ENCODE results near the gene CDC20B.

The CDC20B gene

DNA sequence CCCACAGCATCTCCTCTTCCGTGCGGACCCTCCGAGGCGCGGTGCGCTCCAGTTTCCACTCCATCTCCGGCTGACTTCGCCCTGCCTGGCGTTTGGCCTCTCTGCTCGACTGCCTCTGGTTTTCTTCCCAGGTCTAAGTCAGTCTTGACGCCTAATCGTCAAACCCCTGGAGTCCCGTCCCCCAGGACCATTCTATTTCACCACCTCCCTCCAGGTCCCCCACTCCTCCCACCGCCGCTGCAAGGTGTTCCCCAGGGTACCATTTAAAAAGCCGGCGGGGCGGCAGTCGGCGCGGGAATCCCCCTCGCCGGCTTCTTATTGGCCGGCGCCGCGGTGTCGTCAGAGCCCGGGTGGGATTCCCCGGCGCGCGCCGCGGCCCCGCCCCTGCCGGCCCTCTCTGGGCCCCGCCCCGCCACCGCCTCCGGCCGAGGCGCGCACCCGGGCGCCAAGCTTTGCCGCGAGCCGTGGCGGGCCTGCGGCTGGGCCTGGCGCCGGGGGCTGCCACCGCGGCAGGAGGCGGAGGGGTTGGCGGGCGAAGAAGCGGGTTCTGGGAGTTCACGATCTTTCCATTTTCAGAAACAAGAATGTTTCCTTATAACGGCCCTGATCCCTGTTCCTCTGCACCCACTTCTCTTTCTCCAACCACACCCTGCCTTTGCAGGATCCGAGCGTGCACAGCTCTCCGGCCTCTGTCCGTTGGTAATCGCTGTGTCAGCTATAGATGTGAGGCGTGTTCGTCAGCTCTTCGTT, at the start of gene CDC20B:
Gene CDC20B, minus strand, starts transcription at position 241 of the 750 bp plus-strand sequence. Its CDS starts 177 bp downstream, at position 64.
- DNase-seq, result peak; percentile 83

DNA sequence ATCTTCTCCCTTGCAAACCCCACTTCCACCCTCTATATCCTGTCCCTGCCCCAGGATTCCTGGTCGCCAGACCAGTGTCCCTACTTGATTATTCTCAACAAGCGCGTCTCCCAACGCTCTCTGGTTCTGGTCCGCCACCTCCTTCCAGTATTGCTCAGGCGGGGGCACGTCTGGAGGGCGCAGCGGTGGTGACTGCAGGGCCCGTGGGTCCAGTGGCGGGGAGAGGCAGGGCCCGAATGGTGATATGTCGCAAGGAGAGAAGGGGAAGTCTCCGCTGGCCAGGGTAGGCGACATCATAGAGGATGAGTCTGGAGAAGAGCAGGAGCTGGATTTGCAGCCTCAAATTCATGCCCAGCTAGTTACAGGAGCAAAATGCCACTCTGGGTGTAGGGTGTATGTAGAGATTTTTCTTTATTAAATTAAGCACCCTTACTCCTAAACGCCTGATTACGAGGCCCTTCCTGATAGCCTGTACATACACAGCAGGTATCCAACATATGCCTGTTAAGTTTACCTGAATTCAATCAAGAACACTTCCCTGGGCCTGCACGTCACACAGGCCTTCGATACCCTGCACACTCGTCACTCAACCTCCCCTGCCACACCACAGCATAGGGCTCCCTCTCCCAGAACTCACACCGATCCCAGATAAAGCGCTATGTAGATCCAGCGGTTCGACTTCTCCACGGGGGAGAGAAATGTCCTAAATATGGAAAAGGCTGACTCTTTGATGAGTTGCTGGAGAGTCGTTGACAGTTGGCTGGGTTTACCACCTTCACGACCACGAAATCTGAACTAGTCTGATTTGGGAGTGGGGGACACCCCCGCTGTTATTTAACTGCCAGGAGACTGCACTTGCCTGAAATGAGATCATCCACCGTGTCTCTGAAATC, 49.4 kb upstream of the CDC20B start:
- DNase-seq, result no peak

DNA sequence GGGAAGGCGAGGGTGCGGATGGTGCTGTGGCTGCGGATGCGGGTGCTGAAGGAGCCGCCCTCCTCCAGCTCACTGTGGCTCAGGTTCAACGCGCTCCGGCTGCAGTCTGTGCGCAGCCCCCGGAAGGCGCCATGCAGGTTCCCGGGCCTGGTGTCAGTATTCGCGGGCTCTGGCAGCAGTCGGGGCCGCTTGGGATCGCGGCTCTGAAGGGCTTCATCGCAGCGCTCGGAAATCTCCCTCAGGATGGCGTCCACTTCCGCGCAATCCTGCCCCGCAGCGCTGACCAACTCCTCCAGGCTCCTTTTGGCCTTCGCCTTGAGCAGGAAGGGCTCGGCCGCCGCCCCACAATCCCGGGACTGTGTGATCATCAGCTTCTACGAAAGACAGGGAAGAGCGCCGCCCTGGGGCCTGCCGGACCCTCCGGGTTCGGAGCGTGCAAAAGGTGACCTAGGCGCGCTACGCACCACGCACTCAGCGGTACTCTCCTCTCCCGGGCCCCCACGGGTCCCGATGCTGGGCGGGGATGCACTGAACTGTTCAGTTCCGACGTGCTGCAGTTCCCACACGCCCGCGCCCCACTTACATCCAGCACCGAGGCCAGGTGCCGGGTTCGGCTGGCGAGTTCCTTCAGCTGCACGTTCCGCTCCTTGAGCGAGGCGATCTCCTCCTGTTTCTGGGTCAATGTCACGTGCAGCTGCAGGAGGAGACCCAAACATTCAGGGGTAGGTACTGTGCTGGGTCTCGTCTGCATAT, 47.6 kb upstream of the CDC20B start:
- DNase-seq, result no peak

- DNase-seq, result no peak
These were observed 46.8 kb upstream of the CDC20B start for GRCh38 chr5:55219770-55220169.

- DNase-seq, result no peak
These were observed 46.0 kb upstream of the CDC20B start for GRCh38 chr5:55218967-55219366.

DNA sequence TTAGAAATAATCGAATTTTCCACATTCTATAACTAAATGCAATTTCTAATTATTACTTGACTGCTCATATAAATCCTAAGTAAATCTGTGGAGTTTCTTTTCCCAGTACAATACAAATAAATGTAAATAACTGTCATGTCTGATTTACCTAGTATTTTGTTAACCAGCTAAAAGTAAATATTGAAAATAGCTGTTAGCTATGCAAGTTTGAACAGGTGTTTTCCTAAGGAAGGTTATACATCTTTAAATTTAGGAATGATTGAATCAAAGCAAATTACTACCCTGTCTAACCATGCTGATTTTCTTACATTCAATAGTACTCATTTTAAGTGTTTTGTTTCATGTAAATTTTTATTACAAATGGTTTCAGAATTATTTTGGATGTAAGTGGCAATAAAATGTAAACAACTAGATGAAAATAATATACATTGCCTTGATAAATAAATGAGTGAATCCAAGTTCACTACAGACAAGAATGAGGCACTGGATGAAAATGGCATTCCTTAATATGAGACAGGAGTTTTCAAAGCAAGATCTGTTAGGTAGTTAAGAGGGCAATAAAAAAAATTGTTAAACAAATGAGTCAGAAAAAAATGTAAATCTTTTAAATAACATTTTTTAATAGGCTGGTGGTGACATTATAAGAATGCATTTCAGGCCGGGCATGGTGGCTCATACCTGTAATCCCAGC, 38.4 kb upstream of the CDC20B start:
- no peak for DNase-seq

DNA sequence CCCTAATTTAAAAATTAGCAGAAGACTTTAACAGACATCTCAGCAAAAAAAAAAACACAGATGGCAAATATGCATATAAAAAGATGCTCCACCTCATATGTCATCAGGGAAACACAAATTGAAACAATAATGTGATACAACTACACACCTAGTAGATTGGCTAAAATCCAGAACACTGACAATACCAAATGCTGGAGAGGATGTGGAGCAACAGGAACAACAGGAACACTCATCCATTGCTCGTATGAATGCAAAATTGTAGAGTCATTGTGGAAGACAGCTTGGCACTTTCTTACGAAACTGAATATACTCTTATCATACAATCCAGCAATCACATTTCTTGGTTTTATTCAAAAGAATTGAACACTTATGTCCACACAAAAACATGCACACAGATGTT, 32.0 kb upstream of the CDC20B start:
- DNase-seq, result no peak

- DNase-seq, result no peak
These were observed 18.2 kb upstream of the CDC20B start for GRCh38 chr5:55191165-55191564.

- DNase-seq, result no peak
These were observed 15.9 kb upstream of the CDC20B start for GRCh38 chr5:55188656-55189540.

- no peak for DNase-seq
These were observed 14.4 kb upstream of the CDC20B start for GRCh38 chr5:55187370-55187769.

DNA sequence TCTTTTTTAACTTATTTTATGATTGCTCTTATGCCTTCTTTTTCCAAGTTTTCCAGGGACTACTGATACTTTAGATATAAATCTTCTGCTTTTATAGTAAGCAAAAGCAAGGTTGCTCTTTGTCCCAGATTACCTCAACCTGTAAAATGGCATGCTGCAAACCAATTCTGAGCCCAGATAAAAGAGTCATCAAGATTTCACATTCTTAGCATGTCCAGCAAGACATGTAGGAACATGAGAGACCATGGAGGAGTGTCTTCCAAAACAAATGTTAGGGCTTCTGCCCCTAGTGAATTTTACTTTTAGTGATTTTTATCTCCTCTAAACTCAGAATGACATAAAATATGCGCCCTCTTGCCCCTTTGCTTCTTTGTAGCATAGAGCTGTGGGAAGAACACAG, 7.0 kb upstream of the CDC20B start:
- no peak for DNase-seq

- no peak for DNase-seq
These were observed 4.1 kb upstream of the CDC20B start for GRCh38 chr5:55177078-55177477.

DNA sequence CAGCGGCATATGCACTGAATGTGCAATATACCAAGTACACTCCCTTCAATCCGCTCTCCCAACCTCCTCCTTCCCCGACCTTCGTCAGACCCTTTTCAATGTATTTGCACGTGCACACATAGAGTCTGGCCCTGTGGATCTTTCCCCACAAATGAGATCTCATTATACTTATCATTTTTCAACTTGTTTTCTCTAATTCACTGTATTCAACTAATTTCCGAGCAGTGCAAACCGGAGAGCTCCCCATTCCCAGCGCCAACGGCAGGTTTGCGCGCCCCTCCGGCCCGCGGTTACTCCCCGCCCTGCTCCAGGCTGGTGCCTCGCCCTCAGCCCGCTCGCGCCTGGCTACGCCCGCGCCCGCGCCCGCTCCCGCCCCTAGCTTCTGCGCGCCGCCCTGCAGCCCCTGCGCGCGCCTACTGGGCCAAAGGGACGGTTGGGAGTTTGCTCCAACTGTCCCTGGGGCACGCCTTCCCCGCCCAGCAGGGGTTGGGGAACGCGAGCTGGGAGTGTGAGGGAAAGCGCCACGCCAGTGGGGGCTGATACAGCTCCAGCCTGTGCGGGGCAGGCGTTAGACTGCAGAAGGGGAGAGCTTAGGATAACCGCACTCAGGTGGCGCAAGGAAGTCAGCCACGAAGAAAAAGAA, 3.3 kb upstream of the CDC20B start:
- DNase-seq, result no peak

- DNase-seq, result no peak
These were observed 2.8 kb upstream of the CDC20B start for GRCh38 chr5:55175781-55176175.

DNA sequence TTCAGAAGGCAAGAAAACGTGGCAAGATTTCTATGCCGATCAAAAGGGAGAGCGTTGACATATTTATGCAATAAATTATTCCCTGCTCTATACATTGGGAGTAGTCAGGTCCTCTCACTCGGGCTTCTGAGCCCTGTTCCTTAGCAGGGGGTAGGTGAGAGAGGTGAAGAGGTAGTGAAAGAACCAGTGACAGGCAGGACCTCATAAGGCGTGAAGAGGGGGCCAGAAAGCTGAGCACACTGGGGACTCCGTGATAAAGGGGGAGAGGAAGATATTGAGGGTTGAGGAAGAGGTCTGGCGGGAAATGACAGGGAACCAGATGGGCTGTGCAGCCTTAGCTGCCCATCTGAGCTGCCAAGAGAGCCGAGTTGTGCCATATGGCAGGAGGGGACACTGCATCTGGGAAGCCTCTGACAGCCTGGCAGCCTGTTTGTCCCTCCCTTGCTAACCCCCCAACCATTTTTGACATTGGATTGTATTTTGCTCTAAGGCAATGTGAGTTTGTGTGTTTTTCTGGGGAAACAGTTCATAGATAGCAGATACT, 782 bp upstream of the CDC20B start:
- no peak for DNase-seq

GRCh38 chr5:55172051-55172899, 702 bp downstream of the CDC20B start:
- peak; percentile 87 for DNase-seq

- DNase-seq, result no peak
These were observed 1.5 kb downstream of the CDC20B start for GRCh38 chr5:55171471-55171870.

DNA sequence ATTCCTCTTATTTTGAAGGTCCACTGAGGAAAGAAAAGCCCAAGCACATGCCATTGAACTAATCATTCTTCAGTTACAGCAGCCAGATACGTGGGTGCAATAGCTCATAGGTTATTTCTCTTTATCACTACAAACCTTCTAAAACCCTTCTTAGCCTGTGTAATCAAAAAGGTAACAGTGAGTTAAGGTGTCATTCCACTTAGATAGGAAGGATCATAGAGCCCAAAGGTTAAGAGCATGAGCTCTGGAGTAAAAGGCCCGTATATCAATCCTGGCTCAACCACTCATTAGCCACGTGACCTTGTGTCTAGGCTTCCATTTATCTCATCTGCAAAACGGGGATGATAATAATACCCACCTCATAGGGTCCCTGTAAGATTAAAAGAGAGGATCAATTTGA, 10.3 kb downstream of the CDC20B start:
- DNase-seq, result no peak

DNA sequence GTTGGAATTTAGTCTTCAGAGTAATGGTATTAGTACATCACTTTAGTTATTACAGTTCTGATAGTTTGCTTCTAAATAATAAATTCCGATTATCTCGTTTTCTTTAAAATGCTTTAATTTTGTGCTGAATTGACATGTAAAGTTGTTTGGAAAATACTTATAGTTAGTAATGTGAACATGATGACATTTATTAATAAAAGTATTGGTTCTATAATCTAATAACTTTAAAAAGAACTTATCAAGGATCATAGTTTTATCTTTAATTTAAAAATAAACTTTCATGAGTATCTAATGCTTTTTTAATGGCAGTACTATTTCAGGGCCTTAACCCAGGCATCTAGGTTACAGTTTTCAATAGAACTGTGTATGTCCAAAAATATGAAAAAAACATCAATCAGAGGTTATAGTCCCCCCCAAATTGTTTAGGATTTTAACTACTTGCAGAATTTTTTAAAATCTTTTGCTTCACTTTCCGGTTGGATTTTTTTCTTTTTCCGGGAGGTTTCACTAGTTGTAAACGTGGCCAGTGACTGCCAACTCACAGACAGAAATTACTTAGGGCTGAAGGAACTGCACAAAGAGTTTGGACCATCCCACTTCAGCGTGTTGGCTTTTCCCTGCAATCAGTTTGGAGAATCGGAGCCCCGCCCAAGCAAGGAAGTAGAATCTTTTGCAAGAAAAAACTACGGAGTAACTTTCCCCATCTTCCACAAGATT, 12.3 kb downstream of the CDC20B start:
- no peak for DNase-seq

Measured in CD4-positive, alpha-beta T cell treated with Interleukin-10 for 1 hour (primary cell).